ENCODE results near the gene SYNCRIP. TPM values are rescaled to one million over a fixed set of nuclear protein-coding genes. Genes with fewer than 3 reads are reported as not detected.
A peak's percentile ranks its signal among the peaks of the same experiment; 100 is the strongest.

The SYNCRIP gene
- polyA plus RNA-seq, 1 of the 3 experiments (the other 2 are of a cell fraction), result 15.9 TPM

GRCh38 chr6:85662251-85662650, 19.6 kb upstream of the SYNCRIP start (continued):
- TF ChIP-seq SMC3 (IDR thresholded peaks at IDR 0.05; ENCODE audit: low read depth, low read length) (no peak), RXRA (IDR thresholded peaks at IDR 0.05; ENCODE audit: borderline replicate concordance, low read depth) (no peak)

GRCh38 chr6:85660181-85660611, 17.5 kb upstream of the SYNCRIP start:
- Histone ChIP-seq H3K27ac (ENCODE audit: low read depth in 2 of 2, low read length in 1 of 2) (peak overlapping the region; percentile 78 to 86), H4K20me1 (ENCODE audit: insufficient read depth) (no peaks in the 10 kb centered on the region), H3K4me1 (ENCODE audit: control insufficient read depth in 1 of 2, insufficient read depth in 2 of 2, low read depth in 1 of 2, low read length in 1 of 2) (peaks cover 4 to 8% of the 10 kb centered on the region in 2 experiments; a peak in 2 of 4 replicates), H3K4me3 (ENCODE audit: low read depth in 2 of 2, low read length in 1 of 2) (peak overlapping the region; percentile 25 to 46; a peak in 3 of 4 replicates), H2AFZ (ENCODE audit: low read depth) (peak overlapping the region; percentile 95), H3F3A (replicated peaks; ENCODE audit: insufficient read depth) (peaks cover 12% of the 10 kb centered on the region), H3K4me2 (peak overlapping the region; percentile 62), H3K27me3 (ENCODE audit: insufficient read depth) (no peaks in the 10 kb centered on the region), H3K9ac (peak overlapping the region; percentile 55), H3K79me2 (ENCODE audit: insufficient read depth) (no peaks in the 10 kb centered on the region), H3K36me3 (replicated peaks in 1 of 2; ENCODE audit: control insufficient read depth in 1 of 2, insufficient read depth in 2 of 2, low read length in 1 of 2) (no peaks in the 10 kb centered on the region), H3K9me3 (no peaks in the 10 kb centered on the region), H3K9me2 (no peaks in the 10 kb centered on the region)
- POLR2A ChIA-PET, result interaction anchor here (1.4 kb wide), 2 partner anchors 17 to 18 kb away, joined by 7 to 11 read pairs; partner anchors contain the start of gene SYNCRIP
- WGBS (ENCODE audit: low lambda C conversion rate), result 6% methylated on average over 6 of the region's 6 CpGs
- DNase-seq, result peak; percentile 64
- CTCF ChIA-PET, result interaction anchor here (0.9 to 1.0 kb wide), 2 partner anchors 18 to 303 kb away, joined by 3 read pairs; partner anchors contain the start of gene SYNCRIP
- TF ChIP-seq JUND (IDR thresholded peaks at IDR 0.05) (no peak; the same call in 1 of the 2 replicates), TAF1 (IDR thresholded peaks at IDR 0.05; ENCODE audit: borderline replicate concordance, low read depth, low read length) (peak; percentile 44; the same call in 1 of the 2 replicates), CHD2 (IDR thresholded peaks at IDR 0.05; ENCODE audit: low read length, partially characterized antibody) (no peak), TEAD4 (IDR thresholded peaks at IDR 0.05; ENCODE audit: borderline replicate concordance, insufficient read depth) (no peak), USF1 (IDR thresholded peaks at IDR 0.05; ENCODE audit: borderline replicate concordance, low read depth) (no peak), CTCF (IDR thresholded peaks at IDR 0.05) (peak; percentile 39), MAX (IDR thresholded peaks at IDR 0.05; ENCODE audit: low read depth) (peak; percentile 81), EZH2phosphoT487 (IDR thresholded peaks at IDR 0.05; ENCODE audit: borderline replicate concordance, low read depth) (no peak), TCF12 (IDR thresholded peaks at IDR 0.05) (peak; percentile 41; the same call in 1 of the 2 replicates), NRF1 (IDR thresholded peaks at IDR 0.05; ENCODE audit: low read depth, low read length) (no peak), SIN3A (IDR thresholded peaks at IDR 0.05; ENCODE audit: borderline replicate concordance, low read depth, low read length) (no peak), EP300 (IDR thresholded peaks at IDR 0.05; ENCODE audit: borderline replicate concordance in 1 of 2, low read depth in 1 of 2, low read length in 1 of 2) (no peak), RXRA (IDR thresholded peaks at IDR 0.05; ENCODE audit: borderline replicate concordance, low read depth) (no peak), NFIC (IDR thresholded peaks at IDR 0.05; ENCODE audit: borderline replicate concordance) (no peak), GATA2 (CRISPR knock-in tag; IDR thresholded peaks at IDR 0.05) (no peak), MXI1 (IDR thresholded peaks at IDR 0.05; ENCODE audit: low read depth, low read length) (peak; percentile 78), ZBTB33 (IDR thresholded peaks at IDR 0.05; ENCODE audit: borderline replicate concordance, low read depth) (no peak), GABPA (IDR thresholded peaks at IDR 0.05; ENCODE audit: low read depth) (no peak), RAD21 (IDR thresholded peaks at IDR 0.05; ENCODE audit: low read length) (peak; percentile 45), POLR2AphosphoS5 (IDR thresholded peaks at IDR 0.05; ENCODE audit: low read depth, low read length) (0 out of 2 replicates have a peak, but pooled peaks have one; percentile 27), RCOR1 (IDR thresholded peaks at IDR 0.05; ENCODE audit: low read length) (no peak), FOXM1 (IDR thresholded peaks at IDR 0.05; ENCODE audit: low read depth) (no peak), RFX5 (IDR thresholded peaks at IDR 0.05; ENCODE audit: low read length) (no peak), MEF2A (IDR thresholded peaks at IDR 0.05; ENCODE audit: borderline replicate concordance, low read depth) (no peak), USF2 (IDR thresholded peaks at IDR 0.05; ENCODE audit: borderline replicate concordance, low read depth, low read length) (no peak)

Data from SK-N-SH (cell line).